ENCODE data around the gene FBXL17. TPM values are rescaled to one million over a fixed set of nuclear protein-coding genes. Genes with fewer than 3 reads are reported as not detected.
A peak's percentile ranks its signal among the peaks of the same experiment; 100 is the strongest.

The FBXL17 gene
- polyA plus RNA-seq, 6 donors from 2014 or later: 7.6 to 13.6 (median 8.8) TPM

DNA sequence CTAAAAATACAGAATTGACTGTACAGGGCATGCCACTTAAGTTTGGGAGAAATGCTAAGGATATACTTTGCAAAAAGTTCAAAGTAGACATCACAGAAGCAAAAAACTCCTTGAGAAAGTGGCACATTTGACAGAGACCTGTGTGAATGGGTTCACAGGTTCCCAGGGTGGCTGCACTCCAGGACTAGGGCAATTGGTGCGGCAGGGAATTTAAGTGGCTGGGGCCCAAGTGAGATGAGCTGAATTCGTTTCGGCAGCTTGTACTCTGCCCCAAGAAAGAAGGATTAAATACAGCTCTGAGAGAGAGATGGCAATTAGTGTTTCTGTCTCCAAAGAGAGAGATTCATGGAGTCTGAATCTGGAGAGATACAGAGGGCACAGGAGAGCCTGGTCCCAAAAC, 280.1 kb downstream of the FBXL17 start:
- peak overlapping the region in 1 of 6 donors; percentile 76 for H3K27ac Mint-ChIP-seq
- H3K9me3 Mint-ChIP-seq: no peaks in the 10 kb centered on the region
- no peak for DNase-seq
- no peak for ATAC-seq (ENCODE audit: low read depth in 2 of 2)
- peaks cover 0 to 3% (median under 1%) of the 10 kb centered on the region in 3 donors for H3K4me1 Mint-ChIP-seq
- peak overlapping the region in 1 of 8 donors; percentile 4 for H3K4me3 Mint-ChIP-seq
- peaks cover 6 to 8% of the 10 kb centered on the region in 2 donors for H3K36me3 Mint-ChIP-seq
- no peaks in the 10 kb centered on the region for H3K27me3 Mint-ChIP-seq

DNA sequence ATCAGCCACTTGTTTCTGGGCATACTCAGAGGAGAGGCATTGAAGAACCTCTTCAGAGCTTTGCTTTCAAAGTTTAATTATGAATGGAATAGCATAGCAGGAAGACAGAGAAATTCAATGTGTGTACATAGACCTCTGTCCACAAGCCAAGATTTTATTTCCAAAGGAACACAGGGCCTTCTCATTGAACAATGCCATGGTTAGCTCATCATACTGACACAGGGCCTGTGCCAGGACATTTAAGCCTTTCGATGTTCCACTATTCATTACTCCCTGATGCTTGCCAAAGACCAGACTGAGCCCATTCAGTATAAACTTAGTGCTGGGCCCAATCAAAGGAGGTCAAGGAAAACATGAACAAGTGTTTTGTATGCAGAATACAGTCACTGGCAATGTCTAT, 280.8 kb downstream of the FBXL17 start:
- H3K36me3 Mint-ChIP-seq: peaks cover 6 to 8% of the 10 kb centered on the region in 2 donors
- no peak for ATAC-seq (ENCODE audit: low read depth in 2 of 2)
- no peak overlapping the region for H3K27ac Mint-ChIP-seq
- DNase-seq: no peak
- no peak overlapping the region for H3K4me3 Mint-ChIP-seq
- peaks cover 0 to 7% (median 3%) of the 10 kb centered on the region in 3 donors for H3K4me1 Mint-ChIP-seq
- no peaks in the 10 kb centered on the region for H3K9me3 Mint-ChIP-seq
- H3K27me3 Mint-ChIP-seq: no peaks in the 10 kb centered on the region

DNA sequence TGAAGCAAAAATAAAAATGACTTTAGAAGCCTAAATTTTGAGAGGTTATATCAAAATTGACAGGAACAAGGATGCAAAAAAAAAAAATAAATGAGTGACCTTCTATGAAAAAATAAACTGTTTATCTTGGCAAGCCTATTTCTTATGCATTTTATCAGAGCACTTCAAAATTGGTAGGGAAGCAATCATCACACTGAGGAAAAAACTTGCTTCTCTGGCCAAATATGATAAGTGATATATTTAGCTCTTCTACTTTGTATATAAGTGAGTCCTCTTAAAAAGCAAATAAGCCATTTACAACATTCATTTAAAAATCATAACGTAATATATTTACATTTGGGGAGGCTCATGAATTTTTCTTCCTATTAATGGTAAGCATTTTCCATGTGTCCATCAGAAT, 287.1 kb downstream of the FBXL17 start:
- peaks cover 0 to 7% of the 10 kb centered on the region in 2 donors for H3K36me3 Mint-ChIP-seq
- H3K27me3 Mint-ChIP-seq: no peaks in the 10 kb centered on the region
- peaks cover 0 to 2% (median 0%) of the 10 kb centered on the region in 7 donors for H3K9me3 Mint-ChIP-seq
- H3K27ac Mint-ChIP-seq: no peak overlapping the region
- ATAC-seq (ENCODE audit: low read depth in 2 of 2) (no peak), DNase-seq (no peak)
- H3K4me1 Mint-ChIP-seq: peaks cover 0 to 9% (median 0%) of the 10 kb centered on the region in 3 donors
- no peak overlapping the region for H3K4me3 Mint-ChIP-seq

DNA sequence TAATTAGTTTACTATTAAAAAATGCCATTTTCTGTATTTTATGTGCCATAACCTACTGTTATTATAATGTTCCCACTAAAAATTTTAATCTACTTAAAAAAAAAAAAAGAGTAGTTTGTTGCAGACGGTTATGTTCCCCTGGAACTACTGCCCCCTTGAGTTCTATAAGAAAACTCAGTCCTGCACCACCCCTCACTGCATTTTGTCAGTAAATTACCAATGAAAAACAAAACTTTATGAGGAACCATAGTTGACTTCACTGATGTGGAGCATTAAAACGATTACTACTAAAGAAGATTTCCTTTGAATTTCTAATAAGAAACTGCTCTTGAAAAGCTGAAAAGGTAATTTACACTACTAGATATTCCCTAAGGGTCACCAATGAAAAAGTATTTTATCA, 288.7 kb downstream of the FBXL17 start:
- DNase-seq (no peak), ATAC-seq (ENCODE audit: low read depth in 2 of 2) (no peak)
- no peak overlapping the region for H3K4me3 Mint-ChIP-seq
- H3K27me3 Mint-ChIP-seq: no peaks in the 10 kb centered on the region
- H3K27ac Mint-ChIP-seq: no peak overlapping the region
- H3K4me1 Mint-ChIP-seq: peaks cover 0 to 9% (median 0%) of the 10 kb centered on the region in 3 donors
- peaks cover 0 to 19% of the 10 kb centered on the region in 2 donors for H3K36me3 Mint-ChIP-seq
- peaks cover 0 to 2% (median 0%) of the 10 kb centered on the region in 7 donors for H3K9me3 Mint-ChIP-seq

DNA sequence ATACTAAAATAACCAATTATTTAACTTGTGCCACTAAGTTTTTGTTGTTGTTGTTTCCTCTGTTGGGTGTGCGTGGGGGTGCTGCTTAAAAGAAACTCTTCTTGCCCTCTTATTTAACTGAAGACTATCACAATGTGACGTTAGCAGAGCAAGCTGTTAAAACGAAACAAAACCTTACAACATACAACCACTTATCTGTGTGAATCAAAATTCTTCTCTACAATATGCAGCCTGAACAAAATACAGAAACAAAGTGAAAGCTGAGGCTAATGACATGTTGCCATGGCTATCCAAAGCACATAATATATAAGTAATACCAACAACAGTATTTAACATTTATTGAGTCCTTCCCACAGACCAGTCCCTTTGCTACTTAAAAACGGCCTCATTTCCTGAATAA, 291.0 kb downstream of the FBXL17 start:
- ATAC-seq (ENCODE audit: low read depth in 2 of 2) (no peak), DNase-seq (no peak)
- H3K9me3 Mint-ChIP-seq: peaks cover 0 to 2% (median 0%) of the 10 kb centered on the region in 7 donors
- peaks cover 5 to 19% of the 10 kb centered on the region in 2 donors for H3K36me3 Mint-ChIP-seq
- H3K4me3 Mint-ChIP-seq: no peak overlapping the region
- no peaks in the 10 kb centered on the region for H3K27me3 Mint-ChIP-seq
- peak overlapping the region in 1 of 6 donors; percentile 30 for H3K27ac Mint-ChIP-seq
- peaks cover 0 to 2% (median 0%) of the 10 kb centered on the region in 3 donors for H3K4me1 Mint-ChIP-seq

DNA sequence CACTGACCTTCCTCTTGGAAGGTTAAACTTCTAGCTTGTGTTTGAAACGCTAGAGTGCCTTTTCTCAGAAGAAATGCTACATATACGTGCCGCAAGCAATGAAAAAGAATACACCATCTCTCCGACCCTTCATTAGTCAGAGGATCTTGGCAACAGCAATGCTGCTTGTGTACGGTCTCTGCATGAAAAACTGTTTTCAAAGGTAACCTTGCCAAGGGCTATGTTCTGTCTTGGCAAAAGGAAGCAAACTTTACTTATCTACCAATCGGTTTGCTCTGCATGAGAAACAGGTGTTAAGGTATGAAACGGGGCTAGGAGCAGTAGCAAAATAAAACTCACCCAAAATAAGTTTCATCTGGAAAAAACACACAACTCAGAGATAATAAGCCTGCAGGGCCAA, 297.8 kb downstream of the FBXL17 start:
- peaks cover 0 to 9% (median 0%) of the 10 kb centered on the region in 3 donors for H3K4me1 Mint-ChIP-seq
- H3K4me3 Mint-ChIP-seq: no peak overlapping the region
- ATAC-seq (ENCODE audit: low read depth in 2 of 2) (no peak), DNase-seq (no peak)
- H3K9me3 Mint-ChIP-seq: no peaks in the 10 kb centered on the region
- peaks cover 6 to 13% of the 10 kb centered on the region in 2 donors for H3K36me3 Mint-ChIP-seq
- H3K27me3 Mint-ChIP-seq: no peaks in the 10 kb centered on the region
- H3K27ac Mint-ChIP-seq: no peak overlapping the region

DNA sequence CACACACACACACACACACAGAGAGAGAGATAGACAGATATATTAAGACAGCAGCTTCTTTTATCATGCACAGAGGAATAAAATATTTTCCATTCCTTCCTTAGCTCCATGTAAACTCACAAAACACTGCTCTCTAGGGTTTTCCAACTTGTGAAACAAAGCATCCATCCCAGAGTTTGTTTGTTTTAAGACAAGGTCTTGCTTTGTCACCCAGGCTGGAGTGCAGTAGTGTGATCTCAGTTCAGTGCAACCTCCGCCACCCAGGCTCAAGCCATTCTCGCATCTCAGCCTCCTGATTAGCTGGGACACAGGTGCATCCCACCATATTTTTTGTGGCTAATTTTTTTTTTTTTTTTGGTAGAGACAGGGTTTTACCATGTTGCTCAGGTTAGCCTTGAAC, 298.7 kb downstream of the FBXL17 start:
- H3K4me3 Mint-ChIP-seq: no peak overlapping the region
- H3K36me3 Mint-ChIP-seq: peaks cover 0 to 13% of the 10 kb centered on the region in 2 donors
- H3K4me1 Mint-ChIP-seq: peaks cover 0 to 9% (median 0%) of the 10 kb centered on the region in 3 donors
- no peak for DNase-seq
- H3K9me3 Mint-ChIP-seq: no peaks in the 10 kb centered on the region
- ATAC-seq (ENCODE audit: low read depth in 2 of 2): no peak
- no peaks in the 10 kb centered on the region for H3K27me3 Mint-ChIP-seq
- peak overlapping the region in 1 of 6 donors; percentile 39 for H3K27ac Mint-ChIP-seq

DNA sequence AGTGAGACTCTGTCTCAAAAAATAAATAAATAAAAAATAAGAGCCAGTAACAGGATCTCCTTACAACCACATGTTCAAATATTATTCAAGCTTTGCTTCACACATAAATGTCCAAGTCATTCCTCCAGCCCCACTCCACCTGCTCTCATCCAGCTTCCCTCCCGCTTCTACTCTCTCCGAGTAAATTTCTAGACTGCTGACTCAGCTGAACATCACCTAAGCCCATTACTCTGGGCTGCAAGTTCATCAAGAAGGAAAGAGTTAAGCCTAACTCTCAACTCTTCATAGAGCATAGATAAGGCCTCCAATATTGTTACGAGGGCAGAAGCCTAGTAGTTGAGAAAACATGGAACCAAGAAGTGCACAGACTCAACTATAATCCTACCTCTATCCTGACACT, 300.2 kb downstream of the FBXL17 start:
- H3K4me3 Mint-ChIP-seq: no peak overlapping the region
- no peaks in the 10 kb centered on the region for H3K27me3 Mint-ChIP-seq
- ATAC-seq (ENCODE audit: low read depth in 2 of 2): no peak
- H3K4me1 Mint-ChIP-seq: peaks cover 0 to 9% (median 0%) of the 10 kb centered on the region in 3 donors
- DNase-seq: no peak
- no peak overlapping the region for H3K27ac Mint-ChIP-seq
- peaks cover 0 to 8% of the 10 kb centered on the region in 2 donors for H3K36me3 Mint-ChIP-seq
- peaks cover 0 to under 1% (median 0%) of the 10 kb centered on the region in 7 donors for H3K9me3 Mint-ChIP-seq

DNA sequence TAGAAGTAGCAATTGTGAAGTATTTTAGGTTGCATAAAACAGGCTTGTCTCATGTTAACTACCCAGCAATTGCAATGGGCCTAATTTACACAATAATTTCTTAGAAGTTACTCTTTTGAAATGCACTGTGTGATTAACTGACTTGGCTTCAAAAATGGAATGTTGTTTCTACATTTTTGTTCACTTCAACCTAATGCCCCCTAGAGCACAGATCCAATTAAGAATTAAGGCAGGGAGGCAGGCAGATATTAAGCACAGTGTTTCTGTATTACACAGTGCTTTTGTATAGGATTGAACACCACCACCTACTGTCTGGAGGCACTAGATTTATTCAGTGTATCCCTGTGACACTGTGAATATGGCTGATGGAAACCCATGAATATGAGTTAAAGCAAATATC, 302.1 kb downstream of the FBXL17 start:
- Mint-ChIP-seq H3K9me3 (peaks cover 0 to 6% (median 0%) of the 10 kb centered on the region in 7 donors), H3K4me1 (no peaks in the 10 kb centered on the region), H3K27me3 (no peaks in the 10 kb centered on the region), H3K36me3 (peaks cover 1 to 8% of the 10 kb centered on the region in 2 donors), H3K27ac (no peak overlapping the region), H3K4me3 (no peak overlapping the region)
- DNase-seq: no peak
- ATAC-seq (ENCODE audit: low read depth in 2 of 2): no peak

DNA sequence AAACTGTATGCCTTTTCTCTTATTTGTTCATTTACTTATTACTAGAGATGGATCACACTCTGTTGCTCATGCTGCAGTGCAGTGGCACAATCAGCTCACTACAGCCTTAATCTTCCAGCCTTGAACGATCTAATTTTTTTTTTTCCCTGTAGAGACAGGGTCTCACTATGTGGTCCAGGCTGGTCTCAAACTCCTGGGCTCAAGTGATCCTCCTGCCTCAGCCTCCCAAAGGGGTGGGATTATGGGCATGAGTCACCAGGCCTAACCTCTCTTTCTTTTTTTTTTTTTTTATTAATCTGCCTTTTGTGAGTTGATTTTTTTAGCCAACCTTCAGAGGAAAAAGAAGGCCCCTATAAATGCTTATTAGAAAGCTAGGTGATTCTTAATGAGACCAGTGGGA, 303.0 kb downstream of the FBXL17 start:
- ATAC-seq (ENCODE audit: low read depth in 2 of 2): no peak
- Mint-ChIP-seq H3K4me3 (no peak overlapping the region), H3K27ac (no peak overlapping the region), H3K36me3 (peaks cover 9 to 10% of the 10 kb centered on the region in 2 donors), H3K9me3 (peaks cover 0 to 11% (median 5%) of the 10 kb centered on the region in 7 donors), H3K27me3 (no peaks in the 10 kb centered on the region), H3K4me1 (no peaks in the 10 kb centered on the region)
- DNase-seq: no peak

DNA sequence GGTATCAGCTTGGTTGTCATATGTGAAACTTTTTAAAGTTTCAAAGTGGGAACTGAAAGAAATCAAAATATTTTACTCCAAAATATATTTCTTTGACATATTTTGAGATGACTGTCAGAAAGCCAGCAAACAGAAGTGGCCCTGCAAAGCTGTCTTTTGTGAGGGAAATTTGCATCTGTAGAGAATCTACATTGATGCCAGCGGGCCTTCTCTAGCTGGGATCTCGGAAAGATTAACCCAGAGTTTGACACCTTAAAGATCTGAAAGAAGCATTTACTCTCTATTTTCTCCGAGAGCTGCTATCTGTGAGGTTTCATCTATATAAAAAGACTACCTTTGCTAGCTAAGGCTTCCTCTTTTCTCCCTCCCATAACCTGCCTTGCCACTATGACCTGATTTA, 303.6 kb downstream of the FBXL17 start:
- Mint-ChIP-seq H3K4me1 (no peaks in the 10 kb centered on the region), H3K27ac (no peak overlapping the region), H3K4me3 (no peak overlapping the region), H3K36me3 (peaks cover 13 to 14% of the 10 kb centered on the region in 2 donors), H3K27me3 (no peaks in the 10 kb centered on the region), H3K9me3 (peaks cover 0 to 16% (median 6%) of the 10 kb centered on the region in 7 donors)
- ATAC-seq (ENCODE audit: low read depth in 2 of 2) (no peak), DNase-seq (no peak)

DNA sequence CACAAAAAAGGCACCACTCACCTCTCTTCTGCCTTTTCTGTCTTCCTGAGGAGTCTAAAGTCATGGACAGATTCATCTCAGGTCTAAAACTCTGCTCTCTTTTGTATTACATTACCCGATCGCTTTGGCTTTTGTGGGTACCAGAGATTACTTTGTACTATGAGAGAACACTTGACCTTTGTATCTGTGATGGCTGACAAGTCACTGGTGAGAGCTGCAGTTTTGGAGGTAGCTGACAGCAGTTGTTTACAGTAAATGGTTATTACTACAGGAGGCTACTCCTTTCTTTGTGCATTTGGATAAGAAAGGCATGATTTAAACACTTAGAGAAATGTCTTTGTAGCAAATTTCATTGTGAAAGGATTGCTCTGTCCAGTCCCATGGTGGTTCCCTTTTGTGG, 307.3 kb downstream of the FBXL17 start:
- H3K27ac Mint-ChIP-seq: no peak overlapping the region
- no peak for ATAC-seq (ENCODE audit: low read depth in 2 of 2)
- no peaks in the 10 kb centered on the region for H3K27me3 Mint-ChIP-seq
- no peak for DNase-seq
- no peak overlapping the region for H3K4me3 Mint-ChIP-seq
- H3K9me3 Mint-ChIP-seq: peaks cover 0 to 20% (median 6%) of the 10 kb centered on the region in 7 donors
- peaks cover 0 to 4% (median 0%) of the 10 kb centered on the region in 3 donors for H3K4me1 Mint-ChIP-seq
- peaks cover 5 to 20% of the 10 kb centered on the region in 2 donors for H3K36me3 Mint-ChIP-seq

DNA sequence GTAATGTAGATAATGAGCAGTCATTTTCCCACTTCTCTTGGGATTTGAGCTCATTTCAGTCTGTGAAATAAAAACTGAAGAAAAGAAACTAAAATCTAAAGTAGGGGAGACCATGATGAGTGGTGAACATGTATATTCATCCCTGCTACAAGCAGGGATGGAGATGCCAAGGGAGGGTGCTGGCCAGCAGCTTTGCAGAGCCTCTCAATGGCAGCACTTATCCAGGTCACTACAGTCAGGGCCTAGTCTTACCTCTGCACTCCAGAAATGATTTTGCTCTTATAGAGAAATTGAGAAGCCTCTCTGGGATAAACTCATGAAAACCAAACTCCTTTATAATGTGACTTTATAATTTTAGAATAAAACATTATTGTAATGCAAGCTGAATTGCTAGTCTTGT, 317.6 kb downstream of the FBXL17 start:
- H3K4me3 Mint-ChIP-seq: no peak overlapping the region
- no peak for DNase-seq
- H3K27me3 Mint-ChIP-seq: no peaks in the 10 kb centered on the region
- H3K4me1 Mint-ChIP-seq: no peaks in the 10 kb centered on the region
- ATAC-seq (ENCODE audit: low read depth in 2 of 2): no peak
- H3K27ac Mint-ChIP-seq: no peak overlapping the region
- H3K9me3 Mint-ChIP-seq: no peaks in the 10 kb centered on the region
- no peaks in the 10 kb centered on the region for H3K36me3 Mint-ChIP-seq

DNA sequence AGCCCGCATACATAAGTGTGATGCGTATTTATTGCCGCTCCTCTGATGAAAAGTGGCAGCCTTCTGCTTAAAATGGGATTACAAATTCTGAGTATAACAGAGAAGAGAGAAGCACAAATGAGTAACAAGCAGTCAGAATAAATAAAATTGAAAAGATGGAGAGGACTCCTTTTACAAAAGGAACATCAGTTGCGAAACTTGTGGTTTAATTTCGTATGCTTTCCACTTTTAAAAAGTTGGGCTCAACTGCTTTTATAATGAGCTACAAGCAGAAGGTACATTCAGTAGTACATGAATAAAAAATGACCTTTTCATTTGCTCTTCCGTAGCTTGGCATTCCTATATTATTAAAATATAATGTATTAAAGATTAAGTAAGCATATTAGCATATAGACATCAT, 320.0 kb downstream of the FBXL17 start:
- Mint-ChIP-seq H3K4me3 (no peak overlapping the region), H3K36me3 (no peaks in the 10 kb centered on the region)
- no peak for ATAC-seq (ENCODE audit: low read depth in 2 of 2)

DNA sequence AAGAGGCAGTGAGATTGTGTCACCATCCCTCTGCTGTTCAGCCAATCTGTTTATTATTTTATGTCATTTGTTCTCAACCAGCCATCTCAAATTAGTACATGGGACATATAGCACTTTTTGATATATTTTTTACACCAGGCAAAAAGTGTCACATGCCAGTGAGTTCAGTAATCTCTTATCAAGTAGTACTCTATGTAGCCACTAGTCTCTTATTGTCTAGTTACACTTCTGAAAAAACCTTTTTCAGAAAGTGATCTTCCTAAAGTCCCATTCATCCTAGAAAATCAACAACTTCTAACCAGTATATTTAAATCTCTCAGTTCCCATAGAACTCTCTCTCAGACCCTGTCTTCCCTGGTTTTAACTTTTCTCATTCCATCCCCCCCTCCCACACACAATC, 321.6 kb downstream of the FBXL17 start:
- Mint-ChIP-seq H3K9me3 (no peaks in the 10 kb centered on the region), H3K4me3 (no peak overlapping the region), H3K4me1 (no peaks in the 10 kb centered on the region), H3K27ac (peak overlapping the region in 1 of 6 donors; percentile 16), H3K27me3 (no peaks in the 10 kb centered on the region), H3K36me3 (no peaks in the 10 kb centered on the region)
- no peak for DNase-seq
- no peak for ATAC-seq (ENCODE audit: low read depth in 2 of 2)

More for the DNA sequence above, 320.0 kb downstream of the FBXL17 start:
- Mint-ChIP-seq H3K4me1 (no peaks in the 10 kb centered on the region), H3K27ac (no peak overlapping the region), H3K27me3 (no peaks in the 10 kb centered on the region), H3K9me3 (no peaks in the 10 kb centered on the region)
- DNase-seq: no peak

All from naive B cell (primary cell).